Measurements from ENCODE around the gene AGAP1.

The AGAP1 gene

GRCh38 chr2:235677937-235678336 lies 184.1 kb downstream of the AGAP1 start:
- Histone ChIP-seq H3K27me3 (ENCODE audit: insufficient read depth, poor library complexity, severe bottlenecking) (no peaks in the 10 kb centered on the region), H3K4me3 (ENCODE audit: severe bottlenecking) (no peak overlapping the region), H3K9me3 (ENCODE audit: severe bottlenecking) (no peaks in the 10 kb centered on the region), H3K4me1 (ENCODE audit: insufficient read depth, poor library complexity, severe bottlenecking) (peaks cover 24% of the 10 kb centered on the region), H3K27ac (ENCODE audit: poor library complexity, severe bottlenecking) (no peak overlapping the region), H3K36me3 (ENCODE audit: low read depth) (no peaks in the 10 kb centered on the region)
- ATAC-seq (ENCODE audit: low read depth) (no peak), DNase-seq (ENCODE audit: low spot score) (no peak)
- no peak for TF ChIP-seq CTCF (IDR thresholded peaks at IDR 0.05; ENCODE audit: poor library complexity, severe bottlenecking)

- DNase-seq (ENCODE audit: low spot score) (no peak), ATAC-seq (ENCODE audit: low read depth) (no peak)
- no peaks in the 10 kb centered on the region for H3K36me3 ChIP-seq (ENCODE audit: low read depth)
- peaks cover 20% of the 10 kb centered on the region for H3K4me1 ChIP-seq (ENCODE audit: insufficient read depth, poor library complexity, severe bottlenecking)
- no peak overlapping the region for H3K4me3 ChIP-seq (ENCODE audit: severe bottlenecking)
- no peaks in the 10 kb centered on the region for H3K9me3 ChIP-seq (ENCODE audit: severe bottlenecking)
- H3K27ac ChIP-seq (ENCODE audit: poor library complexity, severe bottlenecking), result no peak overlapping the region
- no peak for TF ChIP-seq CTCF (IDR thresholded peaks at IDR 0.05; ENCODE audit: poor library complexity, severe bottlenecking)
- no peaks in the 10 kb centered on the region for H3K27me3 ChIP-seq (ENCODE audit: insufficient read depth, poor library complexity, severe bottlenecking)
These were observed 184.9 kb downstream of the AGAP1 start for GRCh38 chr2:235678712-235679111.

GRCh38 chr2:235679471-235679870 lies 185.6 kb downstream of the AGAP1 start:
- Histone ChIP-seq H3K9me3 (ENCODE audit: severe bottlenecking) (no peaks in the 10 kb centered on the region), H3K4me1 (ENCODE audit: insufficient read depth, poor library complexity, severe bottlenecking) (peaks cover 14% of the 10 kb centered on the region), H3K27ac (ENCODE audit: poor library complexity, severe bottlenecking) (no peak overlapping the region), H3K4me3 (ENCODE audit: severe bottlenecking) (no peak overlapping the region), H3K27me3 (ENCODE audit: insufficient read depth, poor library complexity, severe bottlenecking) (no peaks in the 10 kb centered on the region), H3K36me3 (ENCODE audit: low read depth) (no peaks in the 10 kb centered on the region)
- TF ChIP-seq CTCF (IDR thresholded peaks at IDR 0.05; ENCODE audit: poor library complexity, severe bottlenecking), result no peak
- ATAC-seq (ENCODE audit: low read depth) (no peak), DNase-seq (ENCODE audit: low spot score) (no peak)

DNA sequence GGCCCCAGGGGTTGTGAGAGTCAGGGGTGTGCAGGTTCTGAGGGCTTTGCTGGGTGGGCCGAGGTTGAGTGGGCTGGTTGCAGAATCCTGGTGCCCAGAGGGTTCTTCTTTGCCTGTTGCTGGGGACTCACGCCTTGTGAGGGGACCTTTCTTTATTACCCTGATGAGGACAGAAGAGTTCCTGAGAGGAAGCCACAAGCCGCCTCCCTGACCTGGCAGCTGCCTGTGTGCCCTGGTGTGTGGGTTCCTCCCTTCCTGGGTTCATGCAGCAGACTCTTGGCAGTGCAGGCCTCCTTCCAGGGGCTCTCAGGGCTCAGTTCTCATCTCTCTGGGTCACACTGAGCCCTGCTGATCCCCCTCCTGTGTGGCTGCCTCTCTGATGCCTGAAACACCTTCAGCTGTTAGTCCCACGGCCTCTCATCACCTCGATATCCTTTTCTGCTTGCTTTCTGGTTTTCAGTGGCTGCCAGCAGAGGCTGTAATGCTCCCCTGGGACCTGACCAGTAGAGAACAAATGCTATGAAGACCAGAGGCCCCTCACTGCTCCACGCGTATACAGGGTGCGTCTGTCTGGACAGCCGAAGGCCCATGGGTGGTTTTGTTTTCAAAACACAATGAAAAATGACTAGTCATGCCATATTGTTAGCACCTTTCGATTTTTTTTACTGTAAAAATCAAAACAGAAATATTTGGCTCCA lies 191.3 kb downstream of the AGAP1 start:
- H3K27me3 ChIP-seq (ENCODE audit: insufficient read depth, poor library complexity, severe bottlenecking), result no peaks in the 10 kb centered on the region
- ATAC-seq (ENCODE audit: low read depth), result no peak
- no peaks in the 10 kb centered on the region for H3K4me1 ChIP-seq (ENCODE audit: insufficient read depth, poor library complexity, severe bottlenecking)
- DNase-seq (ENCODE audit: low spot score), result no peak
- H3K36me3 ChIP-seq (ENCODE audit: low read depth), result no peaks in the 10 kb centered on the region
- TF ChIP-seq CTCF (IDR thresholded peaks at IDR 0.05; ENCODE audit: poor library complexity, severe bottlenecking), result no peak
- H3K4me3 ChIP-seq (ENCODE audit: severe bottlenecking), result no peak overlapping the region
- no peak overlapping the region for H3K27ac ChIP-seq (ENCODE audit: poor library complexity, severe bottlenecking)
- no peaks in the 10 kb centered on the region for H3K9me3 ChIP-seq (ENCODE audit: severe bottlenecking)

Measured in RWPE2 (cell line).